ENCODE data around the gene FOXA3. TPM values are rescaled to one million over a fixed set of nuclear protein-coding genes. Genes with fewer than 3 reads are reported as not detected.

Gene FOXA3
- polyA plus RNA-seq (0.03 to 0.05 TPM in 2 of 3 replicates, not detected in the other), polyA minus RNA-seq (not detected in 3 replicates)
- not detected for polyA plus RNA-seq (2011; ENCODE audit: low read depth)
- 0.05 TPM in 1 of 2 replicates, not detected in the other for polyA plus RNA-seq (2011; cell fraction: cytosol; rRNA removed)
- polyA plus RNA-seq (2011; cell fraction: nucleus; rRNA removed) = not detected in 2 replicates
- polyA plus RNA-seq (2012; ENCODE audit: low replicate concordance) = not detected in 2 replicates
- not detected for polyA minus RNA-seq (2011; cell fraction: cytosol; rRNA and poly(A)+ RNA removed)
- not detected in 2 replicates for polyA minus RNA-seq (2011; cell fraction: nucleus; rRNA and poly(A)+ RNA removed)

DNA sequence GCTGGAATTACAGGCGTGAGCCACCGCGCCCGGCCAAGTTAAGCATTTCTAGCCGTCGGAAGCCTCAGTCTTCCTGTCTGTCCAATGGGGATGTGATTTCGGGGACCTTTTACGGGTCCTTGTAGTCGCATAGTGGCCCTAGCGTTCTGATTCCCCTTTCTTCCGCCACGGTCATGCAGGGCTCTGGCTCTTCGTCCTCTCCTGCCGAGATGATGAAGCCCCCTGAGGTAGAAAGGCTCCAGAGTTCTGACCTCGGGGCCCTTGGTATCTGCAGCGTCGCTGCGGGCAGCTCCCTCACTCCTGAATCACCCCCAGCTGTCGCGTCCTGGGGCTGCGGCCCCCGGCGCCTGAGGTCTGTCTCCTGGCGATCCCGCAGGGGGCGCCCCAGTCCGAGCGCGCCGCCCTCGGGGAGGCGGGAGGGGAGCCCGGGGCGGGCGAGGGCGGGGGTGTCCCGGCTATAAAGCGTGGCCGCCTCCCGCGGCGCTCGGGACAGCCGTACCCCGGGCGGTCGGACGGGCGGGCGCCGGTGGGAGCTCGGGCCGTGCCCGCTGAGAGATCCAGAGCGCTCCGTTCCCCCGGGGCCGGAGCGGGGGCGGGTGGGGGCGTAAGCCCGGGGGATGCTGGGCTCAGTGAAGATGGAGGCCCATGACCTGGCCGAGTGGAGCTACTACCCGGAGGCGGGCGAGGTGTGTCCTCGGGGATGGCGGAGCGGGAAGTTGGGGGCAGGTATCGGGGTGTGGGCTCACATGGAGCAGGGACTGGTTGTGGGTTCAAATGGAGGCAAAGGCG is at the start of gene FOXA3:
TSS of gene FOXA3 (plus strand) at position 487 of the 789 bp plus-strand sequence. CDS start at position 618, 131 bp downstream.
- Histone ChIP-seq H3K9ac (ENCODE audit: control insufficient read depth, extremely low read depth, insufficient read depth, low read length) (peak within 1 kb of the TSS; percentile 33), H3K27me3 (ENCODE audit: control insufficient read depth, extremely low read depth, insufficient read depth, low read length) (peaks cover 37% of the 10 kb centered on the region), H4K20me1 (ENCODE audit: control insufficient read depth, extremely low read depth, insufficient read depth, low read length) (no peaks in the 10 kb centered on the region), H3K36me3 (ENCODE audit: control insufficient read depth in 2 of 2, extremely low read depth in 1 of 2, insufficient read depth in 2 of 2, low read length in 2 of 2) (peaks cover under 1% of the 10 kb centered on the region in 2 experiments), H3K4me1 (ENCODE audit: control insufficient read depth, extremely low read depth, insufficient read depth, low read length) (peaks cover 10% of the 10 kb centered on the region), H3K4me3 (ENCODE audit: control insufficient read depth in 2 of 3, extremely low read depth in 1 of 3, insufficient read depth in 2 of 3, low read depth in 1 of 3, low read length in 3 of 3) (peak within 1 kb of the TSS; percentile 58 to 100 (median 94)), H3K27ac (ENCODE audit: control insufficient read depth, insufficient read depth, low read length) (no peak within 1 kb of the TSS), H2AFZ (ENCODE audit: control insufficient read depth, low read length) (peak within 1 kb of the TSS; percentile 97), H3K9me3 (ENCODE audit: control insufficient read depth, low read depth, low read length) (no peaks in the 10 kb centered on the region), H3K9me1 (ENCODE audit: control insufficient read depth, extremely low read depth, insufficient read depth, low read length) (no peaks in the 10 kb centered on the region), H3K4me2 (ENCODE audit: control insufficient read depth, extremely low read depth, insufficient read depth, low read depth, low read length) (peak within 1 kb of the TSS; percentile 91), H3K79me2 (ENCODE audit: control insufficient read depth, insufficient read depth, low read length) (peaks cover 29% of the 10 kb centered on the region)
- dilution Hi-C loops (cut with MboI; ENCODE audit: extremely low pct_ligation_motif_present, low sequenced_read_pairs) = no loop called here
- DNase-seq (ENCODE audit: low read depth, low spot score) (no peak), FAIRE-seq (no peak)
- TF ChIP-seq EZH2 (IDR thresholded peaks at IDR 0.05; ENCODE audit: low read length) = peak; percentile 49
- TF ChIP-seq, protein P1, sequence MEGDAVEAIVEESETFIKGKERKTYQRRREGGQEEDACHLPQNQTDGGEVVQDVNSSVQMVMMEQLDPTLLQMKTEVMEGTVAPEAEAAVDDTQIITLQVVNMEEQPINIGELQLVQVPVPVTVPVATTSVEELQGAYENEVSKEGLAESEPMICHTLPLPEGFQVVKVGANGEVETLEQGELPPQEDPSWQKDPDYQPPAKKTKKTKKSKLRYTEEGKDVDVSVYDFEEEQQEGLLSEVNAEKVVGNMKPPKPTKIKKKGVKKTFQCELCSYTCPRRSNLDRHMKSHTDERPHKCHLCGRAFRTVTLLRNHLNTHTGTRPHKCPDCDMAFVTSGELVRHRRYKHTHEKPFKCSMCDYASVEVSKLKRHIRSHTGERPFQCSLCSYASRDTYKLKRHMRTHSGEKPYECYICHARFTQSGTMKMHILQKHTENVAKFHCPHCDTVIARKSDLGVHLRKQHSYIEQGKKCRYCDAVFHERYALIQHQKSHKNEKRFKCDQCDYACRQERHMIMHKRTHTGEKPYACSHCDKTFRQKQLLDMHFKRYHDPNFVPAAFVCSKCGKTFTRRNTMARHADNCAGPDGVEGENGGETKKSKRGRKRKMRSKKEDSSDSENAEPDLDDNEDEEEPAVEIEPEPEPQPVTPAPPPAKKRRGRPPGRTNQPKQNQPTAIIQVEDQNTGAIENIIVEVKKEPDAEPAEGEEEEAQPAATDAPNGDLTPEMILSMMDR (optimal IDR thresholded peaks at IDR 0.05 in 1 of 3, IDR thresholded peaks at IDR 0.05 in 1 of 3, conservative IDR thresholded peaks at IDR 0.05 in 1 of 3; ENCODE audit: extremely low read depth in 1 of 3, insufficient read depth in 2 of 3, low read length in 3 of 3) = peak; percentile 16 to 46 (median 36)

DNA sequence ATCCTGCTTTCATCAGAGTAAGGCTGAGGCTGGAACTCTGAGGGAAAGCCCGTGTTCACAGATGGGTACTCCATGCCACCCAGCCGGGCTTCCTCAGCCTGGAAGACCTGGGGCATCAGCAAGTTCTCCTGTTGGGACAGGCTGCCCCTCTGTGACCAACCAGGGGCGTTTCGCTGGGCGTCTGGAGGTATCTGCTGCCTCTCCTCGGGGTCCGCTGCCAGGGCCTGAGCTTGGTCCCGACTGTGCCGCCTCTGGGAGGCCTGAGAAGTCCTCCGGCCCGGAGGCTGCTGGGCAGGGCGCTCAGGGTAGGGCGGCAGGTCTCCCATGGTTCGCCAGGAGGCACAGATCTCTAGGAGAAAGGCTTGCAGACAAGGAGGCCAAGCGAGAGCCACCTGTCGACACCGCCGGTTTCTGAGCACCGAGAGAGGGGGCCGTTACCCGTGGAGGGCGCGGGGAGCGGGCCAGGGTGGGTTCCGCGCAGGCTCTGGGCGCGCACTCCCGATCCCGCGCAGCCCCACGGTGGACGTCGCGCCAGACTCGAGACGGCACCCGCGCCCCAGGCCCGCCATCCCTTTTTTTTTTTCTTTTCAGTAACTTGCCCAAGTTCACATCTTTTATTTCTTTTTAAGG is 49.2 kb upstream of the FOXA3 start, which contains the start of gene RSPH6A:
TSS of gene RSPH6A (minus strand) at position 458 of the 630 bp plus-strand sequence. CDS start at position 326, 132 bp downstream.
- no peak within 1 kb of the TSS for H3K4me3 ChIP-seq (ENCODE audit: control insufficient read depth in 2 of 3, extremely low read depth in 1 of 3, insufficient read depth in 2 of 3, low read depth in 1 of 3, low read length in 3 of 3)
- no peak within 1 kb of the TSS for H2AFZ ChIP-seq (ENCODE audit: control insufficient read depth, low read length)
- FAIRE-seq = no peak
- H3K9me3 ChIP-seq (ENCODE audit: control insufficient read depth, low read depth, low read length) = no peaks in the 10 kb centered on the region
- H3K9me1 ChIP-seq (ENCODE audit: control insufficient read depth, extremely low read depth, insufficient read depth, low read length) = no peaks in the 10 kb centered on the region
- no peaks in the 10 kb centered on the region for H3K27me3 ChIP-seq (ENCODE audit: control insufficient read depth, extremely low read depth, insufficient read depth, low read length)
- H3K27ac ChIP-seq (ENCODE audit: control insufficient read depth, insufficient read depth, low read length) = no peak within 1 kb of the TSS
- DNase-seq (ENCODE audit: low read depth, low spot score) = no peak
- dilution Hi-C loops (cut with MboI; ENCODE audit: extremely low pct_ligation_motif_present, low sequenced_read_pairs) = no loop called here
- peaks cover 4 to 9% of the 10 kb centered on the region in 2 experiments for H3K36me3 ChIP-seq (ENCODE audit: control insufficient read depth in 2 of 2, extremely low read depth in 1 of 2, insufficient read depth in 2 of 2, low read length in 2 of 2)
- no peak within 1 kb of the TSS for H3K9ac ChIP-seq (ENCODE audit: control insufficient read depth, extremely low read depth, insufficient read depth, low read length)
- peaks cover 2% of the 10 kb centered on the region for H4K20me1 ChIP-seq (ENCODE audit: control insufficient read depth, extremely low read depth, insufficient read depth, low read length)
- no peaks in the 10 kb centered on the region for H3K79me2 ChIP-seq (ENCODE audit: control insufficient read depth, insufficient read depth, low read length)
- H3K4me1 ChIP-seq (ENCODE audit: control insufficient read depth, extremely low read depth, insufficient read depth, low read length) = peaks cover 28% of the 10 kb centered on the region
- TF ChIP-seq, protein P1 (optimal IDR thresholded peaks at IDR 0.05 in 1 of 3, IDR thresholded peaks at IDR 0.05 in 1 of 3, conservative IDR thresholded peaks at IDR 0.05 in 1 of 3; ENCODE audit: extremely low read depth in 1 of 3, insufficient read depth in 2 of 3, low read length in 3 of 3) = no peak
- no peak for TF ChIP-seq EZH2 (IDR thresholded peaks at IDR 0.05; ENCODE audit: low read length)
- no peak within 1 kb of the TSS for H3K4me2 ChIP-seq (ENCODE audit: control insufficient read depth, extremely low read depth, insufficient read depth, low read depth, low read length)

Data from keratinocyte (primary cell).